ENCODE data around the gene YPEL1. TPM values are rescaled to one million over a fixed set of nuclear protein-coding genes. Genes with fewer than 3 reads are reported as not detected.

Gene YPEL1, protein sequence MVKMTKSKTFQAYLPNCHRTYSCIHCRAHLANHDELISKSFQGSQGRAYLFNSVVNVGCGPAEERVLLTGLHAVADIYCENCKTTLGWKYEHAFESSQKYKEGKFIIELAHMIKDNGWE
- total RNA-seq, result 4.4 and 6.9 TPM in 2 replicates

DNA sequence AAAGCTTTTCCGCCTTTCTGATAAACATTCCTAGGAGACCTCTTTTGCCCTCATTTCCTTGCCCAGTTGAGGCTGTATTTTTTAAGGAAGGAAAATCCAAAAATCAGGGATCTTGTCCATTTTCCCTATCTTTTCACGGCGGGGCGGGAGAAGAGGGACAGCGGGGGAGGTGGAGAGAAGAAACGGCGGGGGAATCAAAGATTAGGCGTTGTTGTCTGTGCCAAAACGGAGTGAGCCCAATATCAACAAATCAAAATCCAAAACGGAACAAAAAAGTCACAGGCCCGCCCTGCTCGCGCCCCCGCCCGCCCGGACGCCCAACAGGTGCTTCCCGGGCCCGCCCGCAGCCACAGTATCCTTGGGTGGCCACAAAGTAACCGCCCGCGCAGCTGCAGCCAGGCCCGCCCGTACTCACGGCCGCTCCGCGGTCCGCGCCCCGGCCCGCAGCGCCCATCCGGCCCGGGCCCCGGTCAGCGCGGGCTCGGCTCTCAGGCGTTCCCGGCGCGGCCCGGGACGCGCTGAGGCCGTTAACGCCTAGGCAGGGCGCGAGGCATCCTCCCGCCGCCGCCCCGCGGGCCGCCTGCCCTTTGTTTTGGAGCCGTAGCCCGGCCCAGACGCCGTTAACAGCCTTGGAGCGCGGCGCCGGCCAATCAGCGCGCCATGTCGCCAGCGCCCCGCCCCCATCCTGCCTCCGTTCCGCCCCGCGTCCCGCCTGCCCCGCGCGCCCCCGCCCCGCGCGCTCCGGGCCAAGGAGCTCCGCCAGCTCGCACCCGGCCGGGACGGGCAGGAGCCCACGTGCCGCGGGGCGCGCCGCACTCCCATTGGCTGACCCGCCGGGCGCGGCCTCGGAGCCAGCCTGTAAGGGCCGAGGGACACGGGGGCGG is at the start of gene YPEL1:
TSS of gene YPEL1 (minus strand) at position 595 of the 884 bp plus-strand sequence. CDS start 25,050 bp downstream, outside the sequence.

Small RNA genes lying within 50 kb of the gene (small RNA-seq; reads per million reads assigned to genes)
- gene MIR301B (5.8 reads per million, percentile 93 among the genes with 10 or more reads in this experiment), gene RN7SL280P (not detected)

Other genes with a start within 250 kb of the YPEL1 start
- 0.19 TPM in 1 of 2 replicates, not detected in the other for gene RIMBP3C, start 184.3 kb downstream of the YPEL1 start, total RNA-seq
- gene UBE2L3, start 168.1 kb downstream of the YPEL1 start, total RNA-seq, result 54.2 and 68.0 TPM in 2 replicates
- 38.5 and 39.8 TPM in 2 replicates for gene YDJC, start 105.8 kb downstream of the YPEL1 start, total RNA-seq
- 0.33 and 0.38 TPM in 2 replicates for gene CCDC116, start 103.0 kb downstream of the YPEL1 start, total RNA-seq
- gene SDF2L1, start 93.5 kb downstream of the YPEL1 start, total RNA-seq, result 22.0 and 29.7 TPM in 2 replicates
- gene PPIL2, start 69.8 kb downstream of the YPEL1 start, total RNA-seq, result 29.4 and 30.1 TPM in 2 replicates
- 58.1 and 93.7 TPM in 2 replicates for gene MAPK1, start 131.9 kb upstream of the YPEL1 start, total RNA-seq
- gene PPM1F, start 217.1 kb upstream of the YPEL1 start, total RNA-seq, result 165 and 166 TPM in 2 replicates
- gene TOP3B, start 247.0 kb upstream of the YPEL1 start, total RNA-seq, result 34.0 and 36.1 TPM in 2 replicates

Measured in vein endothelial cell (primary cell).